CD4-positive, alpha-beta T cell treated with Interleukin-6 for 4 hours (primary cell): ENCODE measurements around the gene CCZ1.
A peak's percentile ranks its signal among the peaks of the same experiment; 100 is the strongest.
"Not testable (repeated sequence)": the region's sequence is repeated elsewhere in the genome, so short reads cannot be mapped to it uniquely, and the experiment has no call there.

ENCODE experiments used
- DNase-seq: peaks from one replicate; pipeline ENCODE4 v3.0.0-alpha.2; 2020; ENCODE audit warnings: mixed read lengths

CCZ1 gene

GRCh38 chr7:5898480-5899224, at the start of gene CCZ1:
Gene CCZ1 (plus strand): TSS chr7:5898733. CDS start chr7:5898800, 67 bp downstream.
- DNase-seq, result peak; percentile 63

DNA sequence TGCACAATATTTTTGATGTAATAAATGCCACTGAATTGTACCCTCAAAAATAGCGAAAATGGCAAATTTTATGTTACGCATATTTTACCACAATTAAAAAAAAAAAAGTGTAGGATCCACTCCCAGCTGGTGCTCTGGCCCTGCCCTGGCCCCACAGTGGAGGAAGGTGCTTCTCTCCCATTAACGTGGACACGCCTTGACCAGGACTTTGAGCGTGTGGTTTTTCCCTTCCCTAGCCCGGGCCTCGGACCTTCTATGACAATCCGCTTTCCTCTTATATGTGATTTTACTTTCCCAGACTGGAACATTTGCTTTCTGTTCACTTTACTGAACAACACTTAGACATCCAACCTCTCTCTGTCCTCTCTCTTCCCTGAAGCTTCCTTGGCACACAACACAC, 47.6 kb upstream of the CCZ1 start:
- DNase-seq, result no peak

- no peak for DNase-seq
These were observed 43.8 kb upstream of the CCZ1 start for GRCh38 chr7:5854738-5855137.

DNA sequence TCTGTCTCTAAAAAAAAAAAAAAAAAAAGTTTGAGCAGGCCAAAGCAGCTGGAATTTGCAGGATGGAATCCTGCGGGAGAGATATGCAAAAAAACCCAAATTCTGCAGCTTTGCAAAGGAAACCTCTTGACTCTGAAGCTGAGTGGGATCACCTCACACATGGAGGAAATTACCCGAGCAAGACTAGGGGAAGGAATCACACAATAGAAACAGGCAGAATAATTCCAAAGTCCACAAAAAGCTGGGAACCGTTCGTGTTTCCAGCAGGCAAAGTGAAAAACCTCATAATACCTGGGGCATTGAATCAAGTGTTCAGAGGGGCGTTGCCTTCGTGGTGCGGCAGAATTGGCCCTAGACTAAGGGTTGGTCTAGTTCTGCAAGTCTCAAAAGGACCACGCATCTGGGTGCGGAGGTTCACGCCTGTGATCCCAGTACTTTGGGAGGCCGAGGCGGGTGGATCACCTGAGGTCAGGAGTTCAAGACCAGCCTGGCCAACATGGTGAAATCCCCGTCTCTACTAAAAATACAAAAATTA, 41.4 kb upstream of the CCZ1 start:
- not testable (repeated sequence) for DNase-seq

- peak; percentile 67 for DNase-seq
These were observed 40.0 kb upstream of the CCZ1 start for GRCh38 chr7:5858494-5858893.

DNA sequence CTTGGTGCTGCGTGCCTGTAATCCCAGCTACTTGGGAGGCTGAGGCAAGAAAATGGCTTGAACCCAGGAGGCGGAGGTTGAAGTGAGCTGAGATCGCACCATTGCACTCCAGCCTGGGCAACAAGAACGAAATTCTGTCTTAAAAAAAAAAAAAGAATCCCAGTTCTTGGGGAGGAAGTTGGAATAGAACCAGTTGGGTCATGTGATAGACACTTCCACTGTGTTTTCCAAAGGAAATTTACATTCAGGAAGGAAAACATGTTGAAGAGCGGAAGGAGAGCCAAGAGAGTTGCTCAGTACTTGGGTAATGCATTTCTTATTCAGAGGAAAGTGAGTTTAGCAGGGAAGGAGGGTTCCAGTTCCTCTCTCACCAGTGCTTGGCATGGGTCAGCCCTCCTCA, 37.3 kb upstream of the CCZ1 start:
- not testable (repeated sequence) for DNase-seq

DNA sequence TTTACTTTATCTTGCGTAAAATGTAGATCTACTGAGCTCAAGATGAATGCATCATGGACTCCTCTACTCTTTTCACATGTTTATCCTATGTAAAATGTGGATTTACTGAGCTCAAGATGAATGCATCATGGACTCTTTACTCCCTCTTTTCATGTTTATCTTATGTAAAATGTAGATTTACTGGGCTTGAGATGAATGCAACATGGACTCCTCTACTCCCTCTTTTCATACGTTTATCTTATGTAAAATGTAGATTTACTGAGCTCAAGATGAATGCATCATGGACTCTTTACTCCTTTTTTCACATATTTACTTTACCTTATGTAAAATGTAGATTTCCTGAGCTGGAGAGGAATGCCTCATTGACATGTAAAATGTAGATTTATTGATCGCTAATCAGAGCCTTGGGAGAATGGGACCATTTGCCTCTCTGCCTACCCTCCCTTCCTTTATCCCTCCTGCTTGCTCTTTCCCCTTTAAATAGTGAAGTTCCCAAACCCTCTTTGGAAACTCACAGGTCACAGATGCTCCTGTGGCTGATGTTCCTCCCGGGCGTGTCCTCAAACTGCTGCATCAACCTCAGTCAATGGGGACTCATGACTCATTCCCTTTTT, 35.7 kb upstream of the CCZ1 start:
- DNase-seq, result not testable (repeated sequence)

- DNase-seq, result not testable (repeated sequence)
These were observed 33.1 kb upstream of the CCZ1 start for GRCh38 chr7:5865279-5865931.

GRCh38 chr7:5867060-5867459, 31.5 kb upstream of the CCZ1 start:
- DNase-seq, result no peak

DNA sequence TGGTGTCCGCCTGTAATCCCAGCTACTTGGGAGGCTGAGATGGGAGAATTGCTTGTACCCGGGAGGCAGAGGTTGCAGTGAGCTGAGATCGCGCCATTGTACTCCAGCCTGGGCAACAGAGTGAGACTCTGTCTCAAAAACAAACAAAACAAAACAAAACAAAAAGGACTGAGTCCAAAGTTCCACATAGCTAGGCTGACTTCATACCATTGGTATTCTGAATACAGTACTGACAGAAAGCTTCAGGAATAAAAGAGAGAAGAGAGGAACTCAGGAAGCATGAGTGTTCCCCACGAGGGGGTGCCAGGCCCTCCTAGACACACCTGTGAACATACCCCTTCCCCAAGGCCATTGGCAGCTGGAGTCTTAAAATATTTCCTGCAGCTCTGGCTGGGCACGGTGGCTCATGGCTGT, 29.6 kb upstream of the CCZ1 start:
- DNase-seq, result not testable (repeated sequence)

GRCh38 chr7:5869691-5870090, 28.8 kb upstream of the CCZ1 start:
- DNase-seq, result no peak

GRCh38 chr7:5870311-5870710, 28.2 kb upstream of the CCZ1 start:
- no peak for DNase-seq

GRCh38 chr7:5872326-5872725, 26.2 kb upstream of the CCZ1 start:
- no peak for DNase-seq

GRCh38 chr7:5879591-5879990, 18.9 kb upstream of the CCZ1 start:
- not testable (repeated sequence) for DNase-seq

- not testable (repeated sequence) for DNase-seq
These were observed 18.4 kb upstream of the CCZ1 start for GRCh38 chr7:5880106-5880505.

GRCh38 chr7:5884431-5884830, 14.1 kb upstream of the CCZ1 start:
- DNase-seq, result not testable (repeated sequence)

- DNase-seq, result not testable (repeated sequence)
These were observed 10.5 kb upstream of the CCZ1 start for GRCh38 chr7:5888021-5888420.

GRCh38 chr7:5890244-5890643, 8.3 kb upstream of the CCZ1 start:
- not testable (repeated sequence) for DNase-seq

DNA sequence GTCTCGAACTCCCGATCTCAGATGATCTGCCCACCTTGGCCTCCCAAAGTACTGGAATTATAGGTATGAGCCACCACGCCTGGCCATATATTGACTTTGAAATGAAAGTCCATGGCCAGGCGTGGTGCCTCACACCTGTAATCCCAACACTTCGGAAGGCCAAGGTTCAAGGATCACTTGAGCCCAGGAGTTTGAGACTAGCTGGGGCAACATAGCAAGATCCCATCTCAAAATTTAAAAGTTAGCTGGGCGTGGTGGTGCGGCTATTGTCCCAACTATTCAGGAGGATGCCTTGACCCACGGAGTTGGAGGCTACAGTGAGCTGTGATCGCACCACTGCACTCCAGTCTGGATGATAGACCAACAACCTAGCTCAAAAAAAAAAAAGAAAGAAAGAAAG, 6.0 kb upstream of the CCZ1 start:
- no peak for DNase-seq

DNA sequence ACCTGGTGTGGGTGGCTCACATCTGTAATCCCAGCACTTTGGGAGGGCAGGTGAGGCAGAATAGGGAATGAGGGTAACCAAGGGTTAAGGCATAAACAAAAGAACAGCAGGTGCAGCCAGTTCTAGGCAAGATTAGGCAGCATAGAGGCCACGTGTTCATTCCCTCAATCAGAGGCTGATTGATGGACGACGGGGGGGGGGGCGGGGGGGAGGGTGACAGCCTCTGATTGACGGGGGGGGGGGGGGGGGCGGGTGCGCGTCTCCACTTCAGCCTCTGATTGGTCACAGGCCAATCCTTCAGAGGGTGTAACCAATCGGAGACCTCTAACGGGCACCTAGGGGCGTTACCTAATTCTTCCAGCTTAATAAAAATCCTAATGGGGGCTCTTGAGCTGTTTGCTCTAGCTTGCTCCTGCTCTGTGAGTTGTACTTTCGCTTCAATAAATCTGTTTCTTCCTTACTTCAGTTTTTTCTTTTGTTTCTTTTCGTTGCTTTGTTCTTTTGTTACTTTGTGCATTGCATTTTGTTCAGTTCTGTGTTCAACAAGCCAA, 1.1 kb upstream of the CCZ1 start:
- DNase-seq, result peak; percentile 4

- DNase-seq, result not testable (repeated sequence)
These were observed 4.5 kb downstream of the CCZ1 start for GRCh38 chr7:5903002-5903401.

- DNase-seq, result not testable (repeated sequence)
These were observed 6.2 kb downstream of the CCZ1 start for GRCh38 chr7:5904726-5905125.

GRCh38 chr7:5908835-5909234, 10.3 kb downstream of the CCZ1 start:
- DNase-seq, result not testable (repeated sequence)
